ENCODE data around the gene GJC2. TPM values are rescaled to one million over a fixed set of nuclear protein-coding genes. Genes with fewer than 3 reads are reported as not detected.

The GJC2 gene
- total RNA-seq, 2 donors from 2014 or later, result 0.69 to 1.2 TPM

- Histone ChIP-seq H3K36me3 (no peaks in the 10 kb centered on the region), H3K4me3 (no peak overlapping the region), H3K27me3 (no peaks in the 10 kb centered on the region), H3K9me3 (no peaks in the 10 kb centered on the region), H3K4me1 (no peaks in the 10 kb centered on the region), H3K9ac (ENCODE audit: low read depth in 2 of 2, low read length in 2 of 2) (no peak overlapping the region), H3K27ac (no peak overlapping the region)
- intact Hi-C loops (cut with DNase I), result no loop called here
- TF ChIP-seq CTCF (IDR thresholded peaks at IDR 0.05), result no peak
- DNase-seq, result no peak
Observed at GRCh38 chr1:228118040-228118439, 31.7 kb upstream of the GJC2 start.

GRCh38 chr1:228120351-228120750 lies 29.4 kb upstream of the GJC2 start:
- Histone ChIP-seq H3K9me3 (no peaks in the 10 kb centered on the region), H3K9ac (ENCODE audit: low read depth in 2 of 2, low read length in 2 of 2) (no peak overlapping the region), H3K36me3 (no peaks in the 10 kb centered on the region), H3K27ac (no peak overlapping the region), H3K4me1 (no peaks in the 10 kb centered on the region), H3K27me3 (no peaks in the 10 kb centered on the region), H3K4me3 (no peak overlapping the region)
- intact Hi-C loops (cut with DNase I), result no loop called here
- DNase-seq, result no peak
- no peak for TF ChIP-seq CTCF (IDR thresholded peaks at IDR 0.05)

- H3K36me3 ChIP-seq, result no peaks in the 10 kb centered on the region
- no peak for TF ChIP-seq CTCF (IDR thresholded peaks at IDR 0.05)
- intact Hi-C loops (cut with DNase I), result no loop called here
- no peaks in the 10 kb centered on the region for H3K27me3 ChIP-seq
- H3K9ac ChIP-seq (ENCODE audit: low read depth in 2 of 2, low read length in 2 of 2), result no peak overlapping the region
- no peak for DNase-seq
- H3K9me3 ChIP-seq, result no peaks in the 10 kb centered on the region
- H3K4me1 ChIP-seq, result no peaks in the 10 kb centered on the region
- no peak overlapping the region for H3K4me3 ChIP-seq
- H3K27ac ChIP-seq, result no peak overlapping the region
Observed at GRCh38 chr1:228120857-228121489, 28.8 kb upstream of the GJC2 start.

GRCh38 chr1:228122921-228123441 lies 26.7 kb upstream of the GJC2 start:
- TF ChIP-seq CTCF (IDR thresholded peaks at IDR 0.05), result no peak
- Histone ChIP-seq H3K9me3 (no peaks in the 10 kb centered on the region), H3K27me3 (no peaks in the 10 kb centered on the region), H3K36me3 (no peaks in the 10 kb centered on the region), H3K9ac (ENCODE audit: low read depth in 2 of 2, low read length in 2 of 2) (no peak overlapping the region), H3K4me1 (no peaks in the 10 kb centered on the region), H3K4me3 (no peak overlapping the region), H3K27ac (no peak overlapping the region)
- DNase-seq, result no peak
- intact Hi-C loops (cut with DNase I), result no loop called here

- no peaks in the 10 kb centered on the region for H3K9me3 ChIP-seq
- H3K4me3 ChIP-seq, result no peak overlapping the region
- H3K9ac ChIP-seq (ENCODE audit: low read depth in 2 of 2, low read length in 2 of 2), result no peak overlapping the region
- H3K36me3 ChIP-seq, result no peaks in the 10 kb centered on the region
- no peak overlapping the region for H3K27ac ChIP-seq
- no peak for TF ChIP-seq CTCF (IDR thresholded peaks at IDR 0.05)
- intact Hi-C loops (cut with DNase I), result no loop called here
- H3K4me1 ChIP-seq, result no peaks in the 10 kb centered on the region
- no peak for DNase-seq
- H3K27me3 ChIP-seq, result no peaks in the 10 kb centered on the region
Observed at GRCh38 chr1:228123505-228123904, 26.2 kb upstream of the GJC2 start.

Measured in colonic mucosa (tissue), 4 donors.